Measurements from ENCODE around the gene DUOXA1. TPM values are rescaled to one million over a fixed set of nuclear protein-coding genes. Genes with fewer than 3 reads are reported as not detected.
"Not testable (repeated sequence)": the region's sequence is repeated elsewhere in the genome, so short reads cannot be mapped to it uniquely, and the experiment has no call there.

DUOXA1 gene
- total RNA-seq, 1 experiment from 2014 or later = 0.23 TPM

- no peak for DNase-seq (ENCODE audit: low spot score)
Observed at GRCh38 chr15:45089712-45090373, 39.8 kb downstream of the DUOXA1 start.

DNA sequence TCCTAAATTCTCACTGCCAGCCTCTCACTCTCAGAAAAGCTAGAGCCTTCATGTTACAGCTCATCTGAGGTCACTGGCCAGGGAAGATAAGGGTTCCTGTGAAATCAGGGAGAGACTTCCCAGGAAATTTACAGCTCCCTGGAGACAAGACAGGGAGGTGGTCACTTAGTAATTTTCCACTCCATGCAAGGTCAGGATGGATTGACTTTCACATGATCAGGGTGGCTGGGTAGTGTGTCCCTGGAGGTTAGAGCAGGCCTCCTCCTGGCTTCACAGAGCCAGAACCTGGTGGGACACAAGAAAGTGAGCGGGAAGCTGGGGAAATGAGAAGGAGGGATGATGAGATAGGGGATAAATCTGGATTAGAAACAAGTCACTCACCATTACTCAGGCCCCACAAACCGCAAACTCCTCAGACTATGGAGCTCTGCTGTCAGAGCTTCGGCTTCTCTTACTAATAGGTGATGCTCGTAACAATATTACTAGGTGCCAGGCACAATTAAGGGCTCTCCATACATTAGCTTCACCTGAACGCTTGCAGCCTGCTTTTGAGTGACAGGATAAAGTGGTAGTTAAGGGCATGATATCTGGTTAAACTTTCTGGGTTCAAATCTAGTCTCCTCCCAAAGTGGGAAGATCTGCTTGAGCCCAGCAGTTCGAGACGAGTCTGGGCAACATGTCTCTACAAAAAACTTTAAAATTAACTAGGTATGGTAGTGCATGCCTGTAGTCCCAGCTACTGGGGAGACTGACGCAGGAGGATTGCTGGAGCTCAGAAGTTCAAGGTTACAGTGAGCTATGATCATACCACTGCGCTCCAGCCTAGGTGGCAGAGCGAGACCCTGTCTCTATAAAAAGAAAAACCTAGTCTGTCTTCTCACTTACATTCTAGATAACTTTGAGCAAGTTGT lies 40.6 kb downstream of the DUOXA1 start:
- no peak for DNase-seq (ENCODE audit: low spot score)

GRCh38 chr15:45087513-45087912 lies 42.2 kb downstream of the DUOXA1 start:
- no peak for DNase-seq (ENCODE audit: low spot score)

DNA sequence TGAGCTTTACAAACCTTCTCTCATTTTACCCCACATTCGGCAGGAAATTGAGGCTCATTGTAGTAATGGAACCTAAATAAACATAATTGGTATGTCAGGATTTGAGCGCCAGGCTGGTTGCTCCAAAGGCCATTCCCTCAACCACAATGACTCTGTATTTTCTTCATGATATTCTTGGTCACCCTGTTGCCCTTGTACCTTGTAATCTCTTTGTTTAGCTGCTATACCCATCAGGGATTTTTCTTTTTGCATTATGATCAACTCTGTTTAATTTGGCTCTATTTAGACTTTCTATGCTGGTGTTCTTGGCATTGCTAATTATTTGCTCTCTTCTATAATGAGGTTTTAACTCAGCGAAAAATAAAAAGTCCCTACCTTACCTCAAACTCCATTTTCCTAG lies 45.5 kb downstream of the DUOXA1 start:
- DNase-seq (ENCODE audit: low spot score) = no peak

DNA sequence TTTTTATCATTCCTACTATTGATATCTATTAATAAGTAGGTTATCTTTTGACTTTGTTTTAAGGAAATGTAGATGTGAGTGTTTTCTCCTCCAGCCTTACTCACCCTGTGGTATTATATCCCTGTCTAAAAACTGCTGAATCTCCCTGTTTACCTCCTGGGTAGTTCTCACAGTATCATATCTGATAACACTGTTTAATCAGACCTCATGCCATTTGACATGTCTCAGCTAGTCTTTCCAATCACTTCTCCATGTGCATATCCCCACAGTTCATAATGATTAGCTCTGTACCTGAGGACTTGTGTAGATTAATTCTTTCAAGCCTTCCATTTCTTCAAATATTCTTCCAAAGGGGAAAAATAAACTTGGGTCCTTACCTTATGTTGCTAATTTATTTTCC lies 46.5 kb downstream of the DUOXA1 start:
- DNase-seq (ENCODE audit: low spot score) = no peak

DNA sequence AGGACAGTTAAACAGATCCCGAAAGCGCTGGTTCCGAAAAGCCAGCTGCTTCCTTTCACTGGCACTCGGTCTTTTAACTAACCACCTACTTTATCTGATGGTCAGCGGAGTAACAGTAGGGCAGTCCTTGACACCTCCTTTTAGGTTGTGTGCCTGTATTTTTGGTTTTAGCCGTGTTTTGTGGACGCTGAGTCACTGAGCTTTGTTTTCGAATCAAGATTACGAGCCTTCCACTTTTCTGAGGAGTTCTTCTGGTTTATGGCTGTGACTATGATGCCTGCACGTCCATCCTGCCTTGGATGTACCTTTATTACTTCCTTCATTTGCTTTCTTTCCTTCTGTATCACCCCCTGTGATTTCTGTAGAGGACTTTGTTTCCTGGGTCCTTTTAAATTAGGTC lies 47.3 kb downstream of the DUOXA1 start:
- not testable (repeated sequence) for DNase-seq (ENCODE audit: low spot score)

GRCh38 chr15:45080593-45080992 lies 49.1 kb downstream of the DUOXA1 start:
- not testable (repeated sequence) for DNase-seq (ENCODE audit: low spot score)

GRCh38 chr15:45079628-45080246 lies 49.9 kb downstream of the DUOXA1 start:
- DNase-seq (ENCODE audit: low spot score) = not testable (repeated sequence)

GRCh38 chr15:45079201-45079600 lies 50.5 kb downstream of the DUOXA1 start:
- DNase-seq (ENCODE audit: low spot score) = not testable (repeated sequence)

- DNase-seq (ENCODE audit: low spot score) = not testable (repeated sequence)
Observed at GRCh38 chr15:45077391-45077790, 52.3 kb downstream of the DUOXA1 start.

DNA sequence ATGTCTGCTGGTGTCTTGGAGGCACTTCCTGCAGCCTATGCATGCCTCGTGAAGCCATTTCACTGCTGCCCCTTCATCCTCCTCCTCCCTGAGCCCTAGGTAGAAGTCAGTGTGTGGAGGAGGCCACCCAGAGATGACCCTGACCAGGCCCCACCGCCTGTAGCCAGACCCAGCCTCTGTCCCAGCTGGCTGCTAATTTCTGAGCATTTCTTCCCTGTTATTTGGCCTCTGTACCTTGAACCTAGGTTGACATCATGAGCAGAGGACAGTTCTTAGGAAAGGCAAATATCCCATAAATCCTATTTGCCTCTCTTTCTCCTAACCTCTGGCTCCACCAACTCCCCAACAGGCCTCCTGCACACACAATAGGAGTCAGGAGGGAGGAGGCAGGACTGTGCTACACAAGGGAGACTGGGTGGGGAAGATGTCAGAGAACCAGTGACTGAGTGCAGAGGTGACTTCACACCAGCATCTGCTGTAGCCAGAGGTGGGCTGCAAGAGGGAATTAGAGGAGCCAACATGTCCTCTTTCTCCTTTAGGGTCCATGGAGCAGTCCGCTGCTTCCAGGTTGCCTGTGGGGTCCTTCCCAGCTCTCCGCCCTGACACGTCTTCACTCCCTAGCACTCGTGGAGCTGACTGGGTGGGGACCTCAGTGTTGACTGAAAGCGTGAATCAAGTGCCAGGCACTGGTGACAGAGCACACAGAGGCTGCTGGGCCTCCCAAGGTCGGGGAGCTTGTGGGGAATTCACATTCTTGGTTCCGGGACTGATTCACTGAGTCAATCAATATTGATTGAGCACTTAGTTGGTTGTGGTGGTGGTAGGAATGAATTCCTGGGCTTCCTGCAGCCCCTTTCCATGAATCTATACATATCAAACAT lies 54.0 kb downstream of the DUOXA1 start:
- DNase-seq (ENCODE audit: low spot score) = not testable (repeated sequence)

GRCh38 chr15:45073602-45074001 lies 56.1 kb downstream of the DUOXA1 start:
- DNase-seq (ENCODE audit: low spot score) = not testable (repeated sequence)

DNA sequence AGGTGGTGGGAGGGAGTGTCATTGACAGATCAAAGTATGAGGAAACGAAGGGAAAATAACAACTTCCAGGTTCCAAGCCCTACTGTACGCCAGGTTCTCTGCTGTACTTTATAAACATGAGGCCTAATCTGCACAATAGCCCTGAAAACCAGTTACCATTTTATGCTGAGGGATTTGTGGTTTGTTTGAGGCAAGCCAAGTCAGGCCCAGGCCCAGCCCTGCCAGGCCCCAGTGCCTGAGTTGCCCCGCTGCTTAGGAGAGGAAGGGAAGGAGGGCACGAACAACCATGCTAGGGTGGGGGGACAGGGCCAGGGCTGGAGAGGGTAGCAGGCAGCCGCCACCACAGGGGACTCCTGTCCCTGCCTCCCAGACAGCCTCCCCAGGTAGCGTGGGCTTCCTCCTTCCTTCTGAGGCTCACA lies 59.7 kb downstream of the DUOXA1 start:
- DNase-seq (ENCODE audit: low spot score) = not testable (repeated sequence)

Other genes with a start within 250 kb of the DUOXA1 start
- not detected in 2 replicates for gene TERB2, start 173.2 kb downstream of the DUOXA1 start, total RNA-seq (2014; rRNA removed; shearing (Covaris generic))
- gene SORD, start 106.7 kb downstream of the DUOXA1 start, total RNA-seq (2014; rRNA removed; shearing (Covaris generic)) = 207 and 238 TPM in 2 replicates
- 0.08 TPM in 2 replicates for gene DUOX2, start 15.7 kb downstream of the DUOXA1 start, total RNA-seq (2014; rRNA removed; shearing (Covaris generic))
- not detected in 2 replicates for gene DUOXA2, start 15.6 kb downstream of the DUOXA1 start, total RNA-seq (2014; rRNA removed; shearing (Covaris generic))
- gene DUOX1, start 115 bp upstream of the DUOXA1 start, total RNA-seq (2014; rRNA removed; shearing (Covaris generic)) = 1.5 and 3.1 TPM in 2 replicates
- gene SHF, start 58.1 kb upstream of the DUOXA1 start, total RNA-seq (2014; rRNA removed; shearing (Covaris generic)) = 8.6 and 11.2 TPM in 2 replicates
- gene SLC28A2, start 122.4 kb upstream of the DUOXA1 start, total RNA-seq (2014; rRNA removed; shearing (Covaris generic)) = not detected in 2 replicates
- gene GATM, start 248.7 kb upstream of the DUOXA1 start, total RNA-seq (2014; rRNA removed; shearing (Covaris generic)) = 0.53 and 0.76 TPM in 2 replicates